NT2/D1 (cell line): ENCODE results near the gene TUBA4B.

ENCODE experiments used
- DNase-seq: peaks from one replicate; pipeline ENCODE4 v3.0.0-alpha.2; 2011; ENCODE audit warnings: low read depth, low spot score
- H3K27me3 ChIP-seq: 2 replicates; pipeline ENCODE4 v1.6.0; 2011; ENCODE audit warnings: mild to moderate bottlenecking; ENCODE audit not compliant: insufficient read length, insufficient read depth
- H3K36me3 ChIP-seq: 2 replicates; pipeline ENCODE4 v1.6.1; 2011; ENCODE audit warnings: mild to moderate bottlenecking, low read length, mixed read lengths; ENCODE audit not compliant: insufficient read depth, insufficient read length
- H3K4me1 ChIP-seq: 2 replicates; pipeline ENCODE4 v1.5.1; 2011; ENCODE audit not compliant: insufficient read depth, insufficient read length
- H3K4me3 ChIP-seq: 2 replicates; pipeline ENCODE4 v1.5.1; 2011; ENCODE audit warnings: low read depth; ENCODE audit not compliant: insufficient read length
- H3K9ac ChIP-seq: 2 replicates; pipeline ENCODE4 v1.6.0; 2011; ENCODE audit warnings: low read depth; ENCODE audit not compliant: insufficient read length
- H3K9me3 ChIP-seq: 2 replicates; pipeline ENCODE4 v1.5.1; 2011; ENCODE audit warnings: mild to moderate bottlenecking, low read length; ENCODE audit not compliant: insufficient read depth
- SUZ12 ChIP-seq: IDR thresholded peaks from 2 replicates; pipeline ENCODE4 v1.6.1; 2011; ENCODE audit not compliant: insufficient read length, insufficient read depth; ENCODE audit errors: extremely low read depth
- YY1 ChIP-seq: IDR thresholded peaks from 2 replicates; pipeline ENCODE4 v1.6.1; 2011; ENCODE audit not compliant: insufficient read length, insufficient read depth
- ZNF274 ChIP-seq: IDR thresholded peaks from 2 replicates; pipeline ENCODE4 v1.6.1; 2011; ENCODE audit warnings: mild to moderate bottlenecking, low read depth, low read length

TUBA4B gene

GRCh38 chr2:219273937-219274336 lies 20.9 kb downstream of the TUBA4B start:
- Histone ChIP-seq H3K4me1 (peaks cover 7% of the 10 kb centered on the region), H3K9me3 (no peaks in the 10 kb centered on the region), H3K27me3 (no peaks in the 10 kb centered on the region), H3K36me3 (no peaks in the 10 kb centered on the region), H3K4me3 (no peak overlapping the region), H3K9ac (peak overlapping the region; percentile 70)
- DNase-seq: no peak
- no peak for TF ChIP-seq ZNF274
- TF ChIP-seq YY1: no peak
- TF ChIP-seq SUZ12: no peak

- no peaks in the 10 kb centered on the region for H3K9me3 ChIP-seq
- H3K4me3 ChIP-seq: no peak overlapping the region
- H3K36me3 ChIP-seq: no peaks in the 10 kb centered on the region
- TF ChIP-seq SUZ12 (no peak), YY1 (no peak), ZNF274 (no peak)
- no peaks in the 10 kb centered on the region for H3K27me3 ChIP-seq
- H3K4me1 ChIP-seq: peaks cover 7% of the 10 kb centered on the region
- peak overlapping the region; percentile 70 for H3K9ac ChIP-seq
- peak; percentile 80 for DNase-seq
These were observed 21.4 kb downstream of the TUBA4B start for GRCh38 chr2:219274361-219274921.

DNA sequence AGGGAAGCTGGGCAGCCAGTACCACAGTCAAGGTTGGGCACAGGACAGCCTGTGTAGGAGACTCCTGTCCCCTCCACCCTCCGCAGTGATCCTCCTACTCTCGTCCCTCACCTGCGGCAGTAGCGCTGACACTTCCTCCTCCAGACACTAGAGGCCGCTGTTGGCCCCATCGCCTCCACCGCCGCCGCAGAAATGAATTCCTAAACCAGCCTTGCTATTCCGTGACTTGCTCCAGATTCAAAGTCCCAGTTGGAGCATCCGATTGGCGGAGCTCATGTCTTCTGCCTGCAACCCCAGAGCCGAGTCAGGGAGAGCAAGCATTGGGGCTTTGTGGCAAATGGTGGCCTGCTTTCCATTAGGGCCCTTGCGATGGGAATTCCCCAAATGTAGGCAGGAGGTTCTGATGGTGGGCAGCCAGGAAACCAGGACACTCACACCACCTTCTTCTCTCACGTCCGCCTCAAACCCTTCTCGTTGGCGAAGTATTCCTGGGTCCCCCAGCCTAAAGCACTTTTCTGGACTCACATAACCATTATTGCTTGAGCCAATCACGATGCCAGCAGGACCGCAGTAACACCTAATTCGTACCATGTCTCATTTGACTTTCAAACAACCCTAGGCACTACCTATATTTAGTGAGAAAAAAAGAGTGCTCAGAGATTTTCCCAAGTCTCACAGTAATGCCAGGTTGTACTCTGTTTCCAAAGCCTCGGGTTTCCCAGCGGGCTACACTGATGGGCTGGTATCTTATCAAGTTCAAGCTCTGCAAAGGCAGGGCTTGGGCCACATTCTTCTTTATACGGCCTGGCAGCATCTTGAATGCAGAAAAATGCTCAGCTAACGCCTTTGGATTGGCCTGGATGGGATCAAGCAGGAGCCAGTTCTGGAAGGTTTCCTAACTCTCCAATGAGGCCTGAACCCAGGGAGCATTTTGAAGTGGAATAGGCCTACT lies 24.9 kb downstream of the TUBA4B start:
- peak overlapping the region; percentile 61 for H3K9ac ChIP-seq
- H3K27me3 ChIP-seq: no peaks in the 10 kb centered on the region
- peaks cover 27% of the 10 kb centered on the region for H3K36me3 ChIP-seq
- H3K4me1 ChIP-seq: peaks cover 18% of the 10 kb centered on the region
- no peaks in the 10 kb centered on the region for H3K9me3 ChIP-seq
- peak overlapping the region; percentile 31 for H3K4me3 ChIP-seq
- TF ChIP-seq SUZ12 (no peak), YY1 (no peak), ZNF274 (no peak)
- no peak for DNase-seq

- Histone ChIP-seq H3K4me3 (peak overlapping the region; percentile 31), H3K27me3 (no peaks in the 10 kb centered on the region), H3K9me3 (no peaks in the 10 kb centered on the region), H3K9ac (peak overlapping the region; percentile 52), H3K4me1 (peaks cover 18% of the 10 kb centered on the region), H3K36me3 (peaks cover 35% of the 10 kb centered on the region)
- TF ChIP-seq ZNF274: no peak
- no peak for TF ChIP-seq YY1
- TF ChIP-seq SUZ12: no peak
- DNase-seq: no peak
These were observed 25.7 kb downstream of the TUBA4B start for GRCh38 chr2:219278655-219279150.

DNA sequence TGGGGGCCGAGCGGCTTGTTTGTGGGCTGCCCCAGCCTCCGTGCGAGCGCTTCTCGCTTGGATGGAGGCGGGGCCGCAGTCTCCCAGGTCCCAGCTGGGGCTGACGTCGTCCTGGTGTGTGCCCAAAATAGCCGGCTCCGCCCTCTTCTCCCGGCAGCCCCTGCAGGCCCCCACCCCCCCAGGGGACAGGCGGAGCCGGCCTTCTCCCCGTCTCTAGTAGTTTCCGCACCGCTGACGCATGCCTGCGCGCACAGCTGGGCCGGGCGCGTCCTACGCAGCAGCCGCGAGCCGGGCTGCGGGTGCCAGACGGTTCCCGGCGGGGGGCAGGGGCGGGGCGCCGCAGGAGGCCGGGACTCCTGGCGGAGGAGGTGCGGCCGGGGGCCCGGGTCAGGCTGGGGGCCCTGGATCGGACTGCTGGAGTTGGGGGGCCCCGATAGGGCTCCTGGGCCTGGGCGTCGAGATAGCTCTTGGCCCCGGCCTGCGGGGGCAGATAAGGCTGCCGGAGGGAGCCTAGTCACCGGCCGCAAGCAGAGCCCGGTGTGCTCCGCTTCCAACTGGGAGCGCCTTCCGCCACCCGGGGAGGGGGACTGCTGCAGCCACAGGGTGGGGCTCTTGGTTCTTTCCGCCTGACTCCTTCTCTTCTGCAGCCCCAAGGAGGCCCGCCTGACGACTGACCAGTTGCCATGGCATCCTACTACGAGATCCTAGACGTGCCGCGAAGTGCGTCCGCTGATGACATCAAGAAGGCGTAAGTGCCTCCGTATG lies 26.3 kb downstream of the TUBA4B start, which contains the start of gene DNAJB2:
TSS of gene DNAJB2 (plus strand) at position 216 of the 765 bp plus-strand sequence. CDS start at position 684, 468 bp downstream.
- peak within 1 kb of the TSS; percentile 76 for H3K9ac ChIP-seq
- H3K4me1 ChIP-seq: peaks cover 12% of the 10 kb centered on the region
- peaks cover 41% of the 10 kb centered on the region for H3K36me3 ChIP-seq

DNA sequence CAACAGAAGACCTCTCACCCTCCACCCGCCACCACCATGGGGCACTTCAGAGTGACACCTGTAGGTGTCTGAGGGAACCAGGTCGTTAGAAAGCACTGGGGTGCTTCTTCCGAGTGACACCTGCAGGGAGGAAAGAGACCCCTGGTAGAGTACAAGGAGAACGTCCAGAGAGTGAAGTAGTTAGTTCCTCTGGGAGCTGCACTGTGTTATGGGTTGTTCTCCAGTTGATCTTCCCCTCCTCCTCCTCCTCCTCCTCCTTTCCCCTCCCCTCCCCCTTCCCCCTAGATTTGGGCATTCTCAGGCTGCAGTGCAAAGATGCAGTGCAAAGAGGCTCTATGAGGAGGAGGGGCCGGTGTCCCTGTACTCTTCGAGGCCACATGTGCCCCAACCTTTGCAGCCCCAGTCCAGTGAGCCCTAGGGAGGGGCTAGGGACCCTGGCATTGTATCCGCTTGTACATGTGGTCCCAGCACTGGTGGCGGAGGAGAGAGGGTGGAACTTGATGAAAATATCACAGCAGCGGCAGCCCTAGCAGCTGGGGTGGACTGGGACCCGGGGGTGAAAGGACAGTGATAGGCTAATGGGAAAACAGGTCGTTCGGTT lies 27.0 kb downstream of the TUBA4B start:
- Histone ChIP-seq H3K4me3 (peak overlapping the region; percentile 61), H3K9ac (peak overlapping the region; percentile 76), H3K9me3 (no peaks in the 10 kb centered on the region), H3K36me3 (peaks cover 48% of the 10 kb centered on the region), H3K27me3 (no peaks in the 10 kb centered on the region), H3K4me1 (peaks cover 12% of the 10 kb centered on the region)
- no peak for DNase-seq
- no peak for TF ChIP-seq SUZ12

More for the DNA sequence above, 26.3 kb downstream of the TUBA4B start, which contains the start of gene DNAJB2:
- TF ChIP-seq YY1 (no peak), ZNF274 (no peak), SUZ12 (no peak)
- peak within 1 kb of the TSS; percentile 61 for H3K4me3 ChIP-seq
- H3K9me3 ChIP-seq: no peaks in the 10 kb centered on the region
- DNase-seq: peak; percentile 95
- no peaks in the 10 kb centered on the region for H3K27me3 ChIP-seq
